HepG2 (cell line): ENCODE measurements around the gene RBM12. TPM values are rescaled to one million over a fixed set of nuclear protein-coding genes. Genes with fewer than 3 reads are reported as not detected.
A peak's percentile ranks its signal among the peaks of the same experiment; 100 is the strongest.

Source experiments
- BCLAF1 ChIP-seq: fragments of 450-650 bp; IDR thresholded peaks from 2 replicates; pipeline ENCODE4 v1.6.1; 2017; ENCODE audit warnings: mild to moderate bottlenecking
- ESRRA ChIP-seq: sonication (generic); formaldehyde crosslinking; IDR thresholded peaks from 2 replicates; pipeline ENCODE4 v1.5.1; 2020; ENCODE audit warnings: mild to moderate bottlenecking, low read depth, missing genetic modification reagents
- FLYWCH1 ChIP-seq: sonication (generic); formaldehyde crosslinking; IDR thresholded peaks from 2 replicates; pipeline ENCODE4 v1.8.1; 2023; ENCODE audit warnings: mild to moderate bottlenecking, missing genetic modification reagents
- FOXC1 ChIP-seq: sonication (generic); formaldehyde crosslinking; IDR thresholded peaks from 2 replicates; pipeline ENCODE4 v1.8.0; 2022; ENCODE audit warnings: mild to moderate bottlenecking, missing genetic modification reagents, borderline replicate concordance
- GATAD1 ChIP-seq: IDR thresholded peaks from 2 replicates; pipeline ENCODE4 v1.6.1; 2016; ENCODE audit warnings: missing genetic modification reagents, missing compliant biosample characterization
- JDP2 ChIP-seq: sonication (generic); formaldehyde crosslinking; IDR thresholded peaks from 2 replicates; pipeline ENCODE4 v1.8.1; 2022; ENCODE audit warnings: missing genetic modification reagents, borderline replicate concordance
- KLF9 ChIP-seq: IDR thresholded peaks from 2 replicates; pipeline ENCODE4 v1.6.1; 2016; ENCODE audit warnings: low read depth
- NCOR1 ChIP-seq: fragments of 200-600 bp; sonication (generic); IDR thresholded peaks from 2 replicates; pipeline ENCODE4 v1.7.0; 2017; ENCODE audit warnings: antibody characterized with exemption, low read length, borderline replicate concordance
- RARG ChIP-seq: sonication (generic); formaldehyde crosslinking; IDR thresholded peaks from 2 replicates; pipeline ENCODE4 v1.4.0; 2020; ENCODE audit warnings: low read depth, mild to moderate bottlenecking, missing genetic modification reagents
- ZGPAT ChIP-seq: IDR thresholded peaks from 2 replicates; pipeline ENCODE4 v1.6.1; 2016; ENCODE audit warnings: mild to moderate bottlenecking
- ZKSCAN1 ChIP-seq: fragments of 150-350 bp; IDR thresholded peaks from 2 replicates; pipeline ENCODE4 v1.6.1; 2014; ENCODE audit warnings: low read length
- ZKSCAN5 ChIP-seq: sonication (generic); formaldehyde crosslinking; IDR thresholded peaks from 2 replicates; pipeline ENCODE4 v1.5.1; 2020; ENCODE audit warnings: mild to moderate bottlenecking, missing genetic modification reagents
- ZNF251 ChIP-seq: sonication (generic); formaldehyde crosslinking; IDR thresholded peaks from 2 replicates; pipeline ENCODE4 v1.9.0; 2021; ENCODE audit warnings: mild to moderate bottlenecking, missing genetic modification reagents
- ZNF746 ChIP-seq: sonication (generic); formaldehyde crosslinking; IDR thresholded peaks from 2 replicates; pipeline ENCODE4 v1.8.0; 2022; ENCODE audit warnings: mild to moderate bottlenecking, missing genetic modification reagents
- ZNF788 ChIP-seq: sonication (generic); formaldehyde crosslinking; IDR thresholded peaks from 2 replicates; pipeline ENCODE4 v1.5.0; 2020; ENCODE audit warnings: mild to moderate bottlenecking, missing genetic modification reagents, borderline replicate concordance
- ZSCAN30 ChIP-seq: sonication (generic); formaldehyde crosslinking; IDR thresholded peaks from 2 replicates; pipeline ENCODE4 v1.5.0; 2020; ENCODE audit warnings: mild to moderate bottlenecking, missing genetic modification reagents
- polyA plus RNA-seq, 8 experiments: library from polyadenylated mRNA; depleted of rRNA in 3 of 8; stranded (reverse) in 7 of 8; unstranded in 1 of 8; fragments of >200 nt; fragmentation: Illumina TruSeq in 4 of 8; extraction: Trizol in 4 of 8; gene quantifications; 2 replicates each; pipeline versions ENCODE4 v1.2.1 to v1.2.3, GENCODE V29; 2011 to 2016; ENCODE audit warnings: low read depth in 4 of 8, missing spikeins in 1 of 8, mixed read lengths in 1 of 8; ENCODE audit not compliant: insufficient read depth in 1 of 8
- total RNA-seq, 5 experiments: library from RNA; depleted of rRNA; stranded (reverse); fragments of >200 nt; fragmentation: Illumina TruSeq; extraction: Trizol; gene quantifications; 2 replicates each; pipeline ENCODE4 v1.2.3, GENCODE V29; 2016; ENCODE audit warnings: low read depth in 1 of 5
- TF ChIP-seq, protein P1 (sequence below): sonication (generic); formaldehyde crosslinking; IDR thresholded peaks from 2 replicates; pipeline ENCODE4 v1.4.0; 2020; ENCODE audit warnings: missing genetic modification reagents
- TF ChIP-seq, protein P2 (sequence below): sonication (generic); formaldehyde crosslinking; conservative IDR thresholded peaks from 2 replicates; pipeline ENCODE4 v1.8.0; 2022; ENCODE audit warnings: low read depth, missing genetic modification reagents
- TF ChIP-seq, protein P3 (sequence below): sonication (generic); formaldehyde crosslinking; IDR thresholded peaks from 2 replicates; pipeline ENCODE4 v1.8.0; 2022; ENCODE audit warnings: mild to moderate bottlenecking, missing genetic modification reagents

RBM12 gene
- total and polyA plus RNA-seq, 2 of the 13 experiments (the other 11 are each of a cell fraction or from before 2014, with no cell fraction given): 97.9 to 104 TPM

DNA sequence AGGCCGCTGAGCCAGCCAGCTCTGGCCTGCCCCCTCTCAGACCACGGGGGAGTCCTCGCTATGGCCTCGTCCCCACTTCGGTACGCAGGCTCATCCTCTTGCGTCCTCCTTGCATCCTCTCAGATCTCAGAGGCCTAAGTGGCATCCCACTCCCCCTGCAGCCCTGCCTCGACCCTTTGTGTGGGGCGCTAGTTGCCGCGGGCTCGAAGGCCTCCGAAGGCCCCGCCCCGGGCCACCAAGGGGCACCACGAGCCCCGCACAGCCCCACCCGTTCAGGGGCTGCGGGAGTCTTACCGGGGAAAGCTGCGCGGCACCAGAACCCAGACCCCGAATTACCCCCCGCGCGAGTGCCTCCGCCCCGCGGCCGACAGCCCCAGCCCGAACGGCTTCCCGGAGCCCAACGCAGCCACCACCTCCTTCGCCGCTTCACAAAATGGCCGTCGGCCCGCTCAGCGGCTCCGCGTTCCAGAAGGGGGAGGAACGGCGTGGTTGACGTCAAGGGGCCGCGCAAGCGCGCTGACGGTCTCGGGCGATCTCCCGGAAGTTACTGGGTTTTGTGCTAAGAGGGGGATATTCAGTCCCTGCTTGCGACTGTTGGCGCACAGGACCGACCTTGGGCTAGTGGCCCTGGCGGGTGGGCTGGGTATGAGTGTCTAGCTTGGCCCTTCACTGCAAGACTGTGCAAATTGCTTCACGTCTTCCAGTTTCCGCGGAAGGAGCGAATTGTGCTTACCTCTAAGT, at the start of gene RBM12, which contains the start of gene CPNE1 (continued):
- TF ChIP-seq ZNF788 (CRISPR knock-in tag) (peak; percentile 95; the same call in 1 of the 2 replicates), JDP2 (peak; percentile 86; the same call in 1 of the 2 replicates), ZKSCAN1 (0 out of 2 replicates have a peak, but pooled peaks have one; percentile 30), FOXC1 (CRISPR knock-in tag) (peak; percentile 96; the same call in 1 of the 2 replicates), RARG (CRISPR knock-in tag) (peak; percentile 98), KLF9 (CRISPR knock-in tag) (peak; percentile 92), NCOR1 (0 out of 2 replicates have a peak, but pooled peaks have one; percentile 24), GATAD1 (peak; percentile 83), ZGPAT (CRISPR knock-in tag) (peak; percentile 99), ZNF251 (CRISPR knock-in tag) (peak; percentile 53; the same call in 1 of the 2 replicates), BCLAF1 (no peak), ESRRA (CRISPR knock-in tag) (peak; percentile 90; the same call in 1 of the 2 replicates), FLYWCH1 (CRISPR knock-in tag) (no peak), ZKSCAN5 (CRISPR knock-in tag) (peak; percentile 46; the same call in 1 of the 2 replicates), ZSCAN30 (CRISPR knock-in tag) (no peak), ZNF746 (CRISPR knock-in tag) (peak; percentile 66; the same call in 1 of the 2 replicates)
- TF ChIP-seq, protein P1, sequence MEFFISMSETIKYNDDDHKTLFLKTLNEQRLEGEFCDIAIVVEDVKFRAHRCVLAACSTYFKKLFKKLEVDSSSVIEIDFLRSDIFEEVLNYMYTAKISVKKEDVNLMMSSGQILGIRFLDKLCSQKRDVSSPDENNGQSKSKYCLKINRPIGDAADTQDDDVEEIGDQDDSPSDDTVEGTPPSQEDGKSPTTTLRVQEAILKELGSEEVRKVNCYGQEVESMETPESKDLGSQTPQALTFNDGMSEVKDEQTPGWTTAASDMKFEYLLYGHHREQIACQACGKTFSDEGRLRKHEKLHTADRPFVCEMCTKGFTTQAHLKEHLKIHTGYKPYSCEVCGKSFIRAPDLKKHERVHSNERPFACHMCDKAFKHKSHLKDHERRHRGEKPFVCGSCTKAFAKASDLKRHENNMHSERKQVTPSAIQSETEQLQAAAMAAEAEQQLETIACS: no peak; the same call in 1 of the 2 replicates
- TF ChIP-seq, protein P2, sequence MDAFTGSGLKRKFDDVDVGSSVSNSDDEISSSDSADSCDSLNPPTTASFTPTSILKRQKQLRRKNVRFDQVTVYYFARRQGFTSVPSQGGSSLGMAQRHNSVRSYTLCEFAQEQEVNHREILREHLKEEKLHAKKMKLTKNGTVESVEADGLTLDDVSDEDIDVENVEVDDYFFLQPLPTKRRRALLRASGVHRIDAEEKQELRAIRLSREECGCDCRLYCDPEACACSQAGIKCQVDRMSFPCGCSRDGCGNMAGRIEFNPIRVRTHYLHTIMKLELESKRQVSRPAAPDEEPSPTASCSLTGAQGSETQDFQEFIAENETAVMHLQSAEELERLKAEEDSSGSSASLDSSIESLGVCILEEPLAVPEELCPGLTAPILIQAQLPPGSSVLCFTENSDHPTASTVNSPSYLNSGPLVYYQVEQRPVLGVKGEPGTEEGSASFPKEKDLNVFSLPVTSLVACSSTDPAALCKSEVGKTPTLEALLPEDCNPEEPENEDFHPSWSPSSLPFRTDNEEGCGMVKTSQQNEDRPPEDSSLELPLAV (CRISPR knock-in tag): no peak
- TF ChIP-seq, protein P3, sequence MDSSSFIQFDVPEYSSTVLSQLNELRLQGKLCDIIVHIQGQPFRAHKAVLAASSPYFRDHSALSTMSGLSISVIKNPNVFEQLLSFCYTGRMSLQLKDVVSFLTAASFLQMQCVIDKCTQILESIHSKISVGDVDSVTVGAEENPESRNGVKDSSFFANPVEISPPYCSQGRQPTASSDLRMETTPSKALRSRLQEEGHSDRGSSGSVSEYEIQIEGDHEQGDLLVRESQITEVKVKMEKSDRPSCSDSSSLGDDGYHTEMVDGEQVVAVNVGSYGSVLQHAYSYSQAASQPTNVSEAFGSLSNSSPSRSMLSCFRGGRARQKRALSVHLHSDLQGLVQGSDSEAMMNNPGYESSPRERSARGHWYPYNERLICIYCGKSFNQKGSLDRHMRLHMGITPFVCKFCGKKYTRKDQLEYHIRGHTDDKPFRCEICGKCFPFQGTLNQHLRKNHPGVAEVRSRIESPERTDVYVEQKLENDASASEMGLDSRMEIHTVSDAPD (CRISPR knock-in tag): no peak
